ENCODE data around the gene ATP8A1.
"Not testable (repeated sequence)": the region's sequence is repeated elsewhere in the genome, so short reads cannot be mapped to it uniquely, and the experiment has no call there.

The ATP8A1 gene

GRCh38 chr4:42474406-42474805 lies 182.5 kb downstream of the ATP8A1 start:
- DNase-seq (ENCODE audit: low read depth in 2 of 2, low spot score in 1 of 2) = no peak

- no peak for DNase-seq (ENCODE audit: low read depth in 2 of 2, low spot score in 1 of 2)
Observed at GRCh38 chr4:42473071-42473684, 183.7 kb downstream of the ATP8A1 start.

GRCh38 chr4:42471896-42472295 lies 185.0 kb downstream of the ATP8A1 start:
- DNase-seq (ENCODE audit: low read depth in 2 of 2, low spot score in 1 of 2) = no peak

- DNase-seq (ENCODE audit: low read depth in 2 of 2, low spot score in 1 of 2) = no peak
Observed at GRCh38 chr4:42470023-42470422, 186.9 kb downstream of the ATP8A1 start.

GRCh38 chr4:42467777-42468176 lies 189.1 kb downstream of the ATP8A1 start:
- DNase-seq (ENCODE audit: low read depth in 2 of 2, low spot score in 1 of 2) = not testable (repeated sequence)

GRCh38 chr4:42466273-42466844 lies 190.5 kb downstream of the ATP8A1 start:
- no peak for DNase-seq (ENCODE audit: low read depth in 2 of 2, low spot score in 1 of 2)

GRCh38 chr4:42464550-42465094 lies 192.3 kb downstream of the ATP8A1 start:
- DNase-seq (ENCODE audit: low read depth in 2 of 2, low spot score in 1 of 2) = no peak

GRCh38 chr4:42461216-42461615 lies 195.7 kb downstream of the ATP8A1 start:
- DNase-seq (ENCODE audit: low read depth in 2 of 2, low spot score in 1 of 2) = not testable (repeated sequence)

- no peak for DNase-seq (ENCODE audit: low read depth in 2 of 2, low spot score in 1 of 2)
Observed at GRCh38 chr4:42460043-42460442, 196.9 kb downstream of the ATP8A1 start.

- DNase-seq (ENCODE audit: low read depth in 2 of 2, low spot score in 1 of 2) = no peak
Observed at GRCh38 chr4:42458657-42459056, 198.2 kb downstream of the ATP8A1 start.

- DNase-seq (ENCODE audit: low read depth in 2 of 2, low spot score in 1 of 2) = no peak
Observed at GRCh38 chr4:42454755-42455420, 202.0 kb downstream of the ATP8A1 start.

GRCh38 chr4:42453612-42454011 lies 203.3 kb downstream of the ATP8A1 start:
- no peak for DNase-seq (ENCODE audit: low read depth in 2 of 2, low spot score in 1 of 2)

GRCh38 chr4:42452823-42453222 lies 204.1 kb downstream of the ATP8A1 start:
- no peak for DNase-seq (ENCODE audit: low read depth in 2 of 2, low spot score in 1 of 2)

- no peak for DNase-seq (ENCODE audit: low read depth in 2 of 2, low spot score in 1 of 2)
Observed at GRCh38 chr4:42446823-42447222, 210.1 kb downstream of the ATP8A1 start.

- no peak for DNase-seq (ENCODE audit: low read depth in 2 of 2, low spot score in 1 of 2)
Observed at GRCh38 chr4:42445038-42445437, 211.9 kb downstream of the ATP8A1 start.

- DNase-seq (ENCODE audit: low read depth in 2 of 2, low spot score in 1 of 2) = no peak
Observed at GRCh38 chr4:42442601-42443000, 214.3 kb downstream of the ATP8A1 start.

- DNase-seq (ENCODE audit: low read depth in 2 of 2, low spot score in 1 of 2) = no peak
Observed at GRCh38 chr4:42440083-42440482, 216.8 kb downstream of the ATP8A1 start.

GRCh38 chr4:42436928-42437565 lies 219.9 kb downstream of the ATP8A1 start:
- DNase-seq (ENCODE audit: low read depth in 2 of 2, low spot score in 1 of 2) = no peak

- no peak for DNase-seq (ENCODE audit: low read depth in 2 of 2, low spot score in 1 of 2)
Observed at GRCh38 chr4:42428036-42428435, 228.9 kb downstream of the ATP8A1 start.

- DNase-seq (ENCODE audit: low read depth in 2 of 2, low spot score in 1 of 2) = no peak
Observed at GRCh38 chr4:42425146-42426065, 231.5 kb downstream of the ATP8A1 start.

GRCh38 chr4:42420140-42420539 lies 236.8 kb downstream of the ATP8A1 start:
- no peak for DNase-seq (ENCODE audit: low read depth in 2 of 2, low spot score in 1 of 2)
